ENCODE data around the gene LCN6.

DNA sequence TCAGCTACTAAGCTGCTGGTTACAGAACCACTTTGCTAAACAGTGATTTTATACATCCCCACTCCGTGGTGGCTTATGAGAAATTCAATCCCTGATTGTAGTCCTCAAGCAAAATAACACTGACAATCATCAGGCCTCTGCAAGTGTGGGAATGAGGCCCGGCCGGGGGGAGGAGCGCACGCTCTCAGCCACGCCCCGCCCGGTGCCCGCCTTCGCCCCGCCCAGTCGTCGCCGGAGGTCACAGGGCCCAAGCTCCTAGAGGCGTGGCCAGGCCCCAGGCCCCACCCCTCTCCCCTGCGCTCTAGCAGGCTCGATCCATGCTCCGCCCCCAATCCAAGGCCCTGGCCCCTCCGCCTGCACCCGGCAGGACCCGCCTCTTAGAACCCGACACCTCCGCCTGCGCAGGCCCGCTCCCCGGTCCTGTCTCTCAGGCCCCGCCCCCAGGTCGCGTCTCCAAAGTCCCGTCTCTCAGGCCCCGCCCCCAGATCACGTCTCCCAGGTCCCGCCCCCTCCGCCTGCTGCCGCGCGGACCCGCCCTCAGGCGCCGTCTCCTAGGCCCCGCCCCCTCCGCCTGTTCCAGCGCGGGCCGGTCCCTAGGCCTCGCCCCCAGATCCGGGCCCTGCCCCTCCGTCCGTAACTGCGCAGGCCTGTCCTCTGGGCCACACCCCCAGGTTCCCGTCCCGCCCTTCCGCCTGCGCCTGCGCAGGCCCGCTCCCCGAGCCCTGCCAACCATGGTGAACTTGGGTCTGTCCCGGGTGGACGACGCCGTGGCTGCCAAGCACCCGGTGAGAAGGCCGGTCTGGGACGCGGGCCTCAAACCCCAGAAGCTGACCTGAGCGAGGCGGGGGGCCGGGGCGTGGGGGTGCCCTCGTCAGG, 42.6 kb upstream of the LCN6 start, which contains the start of gene TMEM141:
- TF ChIP-seq GATA2 (IDR thresholded peaks at IDR 0.05; ENCODE audit: low read depth, low read length): no peak
- TF ChIP-seq GATA3 (IDR thresholded peaks at IDR 0.05; ENCODE audit: low read depth, low read length): no peak
